Kidney (tissue), 14 donors: ENCODE results near the gene STK36. TPM values are rescaled to one million over a fixed set of nuclear protein-coding genes. Genes with fewer than 3 reads are reported as not detected.

ENCODE experiments used
- DNase-seq, 5 donors: peaks; one replicate each; pipeline ENCODE4 v3.0.0-alpha.2; 2013 to 2020
- FAIRE-seq: peaks from 2 replicates; lab custom pipeline; 2012; peaks lifted over from hg19 to GRCh38; lab: Jason Lieb, UNC
- H3K27ac ChIP-seq, 2 donors: one replicate each; pipeline ENCODE4 v1.7.0; 2013; ENCODE audit warnings: low read depth in 2 of 2, low read length in 2 of 2, inconsistent platforms in 1 of 2
- H3K27me3 ChIP-seq: one replicate; pipeline ENCODE4 v1.7.1; 2013; ENCODE audit warnings: low read length, inconsistent platforms; ENCODE audit not compliant: control insufficient read depth, insufficient read depth
- H3K36me3 ChIP-seq, 3 donors: one replicate each; pipeline versions ENCODE4 v1.7.0 to v1.7.1; 2013; ENCODE audit warnings: low read length in 3 of 3, control low read depth in 1 of 3, inconsistent platforms in 1 of 3; ENCODE audit not compliant: insufficient read depth in 3 of 3, control insufficient read depth in 2 of 3
- H3K4me1 ChIP-seq, 3 donors: one replicate each; pipeline versions ENCODE4 v1.7.0 to v1.7.1; 2013; ENCODE audit warnings: low read length in 3 of 3, inconsistent platforms in 1 of 3, low read depth in 1 of 3; ENCODE audit not compliant: control insufficient read depth in 2 of 3, insufficient read depth in 2 of 3
- H3K4me3 ChIP-seq, 3 donors: one replicate each; pipeline versions ENCODE4 v1.7.0 to v1.8.1; 2013; ENCODE audit warnings: low read length in 3 of 3, control low read depth in 1 of 3, inconsistent platforms in 1 of 3
- H3K9ac ChIP-seq, 3 donors: one replicate each; pipeline versions ENCODE4 v1.7.0 to v1.7.1; 2013; ENCODE audit warnings: low read length in 3 of 3, control low read depth in 1 of 3, inconsistent platforms in 1 of 3
- H3K9me3 ChIP-seq, 3 donors: one replicate each; pipeline versions ENCODE4 v1.7.0 to v1.7.1; 2013; ENCODE audit warnings: low read length in 3 of 3, control low read depth in 1 of 3, inconsistent platforms in 1 of 3; ENCODE audit not compliant: control insufficient read depth in 2 of 3, insufficient read depth in 1 of 3
- intact Hi-C: fragments of 100-400 bp; cut with DNase I; formaldehyde crosslinking; loops from one replicate; pipeline ENCODE4 v1.11.1; 2022
- polyA plus RNA-seq: library from polyadenylated mRNA; stranded (reverse); fragments of 350-450 nt; fragmentation: Illumina TruSeq; extraction: RNeasy Lipid Tissue Mini Kit (QIAGEN cat#74804); gene quantifications from one replicate; pipeline ENCODE4 v1.2.3, GENCODE V29; 2014; ENCODE audit warnings: low read depth, low replicate concordance; ENCODE audit not compliant: insufficient read depth
- total RNA-seq: library from RNA; stranded (reverse); fragmentation: NEBNext Ultra II Directional; extraction: Animal tissue kit (Norgen Biotek cat#: 25700); gene quantifications from one replicate; pipeline ENCODE4 v1.2.1, GENCODE V29; 2021
- TF ChIP-seq, protein P1 (sequence below): IDR thresholded peaks from 3 replicates; pipeline ENCODE4 v1.5.1; 2012; ENCODE audit warnings: mild to moderate bottlenecking, moderate library complexity, borderline replicate concordance; ENCODE audit not compliant: insufficient read depth; ENCODE audit errors: extremely low read depth
- donor health status: control.
- donor health status: control.
- donor health status: control.
- donor health status: control.
- donor health status: control.
- donor health status: DM: yes; HTN: yes; CAD: no.
- donor health status: Normal renal cell carcinoma (clear cell type).

Gene STK36
- total and polyA plus RNA-seq, 2 donors from 2014 or later, result 18.5 to 53.7 TPM

DNA sequence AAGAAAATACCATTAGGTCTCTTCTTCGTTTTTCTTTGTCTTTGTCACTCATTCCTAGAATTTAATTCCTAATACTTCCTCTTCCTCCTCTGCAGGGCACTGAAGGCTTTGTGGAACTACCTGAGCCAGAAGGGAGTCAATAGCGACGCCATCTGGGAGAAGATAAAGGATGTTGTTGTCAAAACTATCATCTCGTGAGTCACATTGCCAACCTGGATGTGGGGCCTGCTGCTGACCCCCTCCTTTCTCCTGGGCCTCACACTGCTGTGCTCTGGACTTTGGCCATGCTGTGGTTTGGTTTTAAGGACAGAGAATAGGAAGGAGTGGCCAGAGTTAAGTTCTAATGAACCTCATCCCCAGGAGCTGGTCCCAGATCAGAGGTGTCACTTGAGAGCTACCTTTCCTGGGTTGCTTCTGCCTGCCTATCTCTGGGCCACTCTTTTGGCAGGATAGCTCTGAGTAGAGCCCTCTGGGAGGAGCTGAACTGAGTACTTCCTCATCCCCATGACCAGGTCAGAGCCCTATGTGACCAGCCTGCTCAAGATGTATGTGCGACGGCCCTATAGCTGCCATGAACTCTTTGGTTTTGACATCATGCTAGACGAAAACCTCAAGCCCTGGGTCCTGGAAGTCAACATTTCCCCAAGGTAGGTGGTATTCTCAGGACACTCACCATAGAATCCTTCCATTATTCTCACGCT is 77.0 kb downstream of the STK36 start:
- Histone ChIP-seq H3K9me3 (no peaks in the 10 kb centered on the region), H3K27ac (no peak overlapping the region), H3K27me3 (no peaks in the 10 kb centered on the region), H3K4me3 (no peak overlapping the region), H3K4me1 (no peaks in the 10 kb centered on the region), H3K36me3 (peaks cover 7 to 51% (median 33%) of the 10 kb centered on the region in 3 donors), H3K9ac (no peak overlapping the region)
- DNase-seq, result no peak
- FAIRE-seq, result no peak
- TF ChIP-seq, protein P1, sequence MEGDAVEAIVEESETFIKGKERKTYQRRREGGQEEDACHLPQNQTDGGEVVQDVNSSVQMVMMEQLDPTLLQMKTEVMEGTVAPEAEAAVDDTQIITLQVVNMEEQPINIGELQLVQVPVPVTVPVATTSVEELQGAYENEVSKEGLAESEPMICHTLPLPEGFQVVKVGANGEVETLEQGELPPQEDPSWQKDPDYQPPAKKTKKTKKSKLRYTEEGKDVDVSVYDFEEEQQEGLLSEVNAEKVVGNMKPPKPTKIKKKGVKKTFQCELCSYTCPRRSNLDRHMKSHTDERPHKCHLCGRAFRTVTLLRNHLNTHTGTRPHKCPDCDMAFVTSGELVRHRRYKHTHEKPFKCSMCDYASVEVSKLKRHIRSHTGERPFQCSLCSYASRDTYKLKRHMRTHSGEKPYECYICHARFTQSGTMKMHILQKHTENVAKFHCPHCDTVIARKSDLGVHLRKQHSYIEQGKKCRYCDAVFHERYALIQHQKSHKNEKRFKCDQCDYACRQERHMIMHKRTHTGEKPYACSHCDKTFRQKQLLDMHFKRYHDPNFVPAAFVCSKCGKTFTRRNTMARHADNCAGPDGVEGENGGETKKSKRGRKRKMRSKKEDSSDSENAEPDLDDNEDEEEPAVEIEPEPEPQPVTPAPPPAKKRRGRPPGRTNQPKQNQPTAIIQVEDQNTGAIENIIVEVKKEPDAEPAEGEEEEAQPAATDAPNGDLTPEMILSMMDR, result no peak
- intact Hi-C loops, result no loop called here

Other genes with a start within 250 kb of the STK36 start
- 13.5 TPM for gene USP37, start 103.7 kb upstream of the STK36 start, total RNA-seq
- gene USP37, start 103.7 kb upstream of the STK36 start, polyA plus RNA-seq, result 1.8 TPM
- 35.8 TPM for gene CNOT9, start 103.2 kb upstream of the STK36 start, total RNA-seq
- 12.6 TPM for gene CNOT9, start 103.2 kb upstream of the STK36 start, polyA plus RNA-seq
- 11.0 TPM for gene PLCD4, start 64.2 kb upstream of the STK36 start, total RNA-seq
- 30.4 TPM for gene PLCD4, start 64.2 kb upstream of the STK36 start, polyA plus RNA-seq
- 33.6 TPM for gene ZNF142, start 12.5 kb upstream of the STK36 start, total RNA-seq
- gene ZNF142, start 12.5 kb upstream of the STK36 start, polyA plus RNA-seq, result 3.7 TPM
- gene BCS1L, start 12.4 kb upstream of the STK36 start, total RNA-seq, result 43.3 TPM
- gene BCS1L, start 12.4 kb upstream of the STK36 start, polyA plus RNA-seq, result 40.7 TPM
- 30.2 TPM for gene RNF25, start 84 bp upstream of the STK36 start, total RNA-seq
- gene RNF25, start 84 bp upstream of the STK36 start, polyA plus RNA-seq, result 27.8 TPM
- 30.7 TPM for gene TTLL4, start 38.7 kb downstream of the STK36 start, total RNA-seq
- gene TTLL4, start 38.7 kb downstream of the STK36 start, polyA plus RNA-seq, result 7.6 TPM
- 18.5 TPM for gene CYP27A1, start 110.1 kb downstream of the STK36 start, total RNA-seq
- 43.3 TPM for gene CYP27A1, start 110.1 kb downstream of the STK36 start, polyA plus RNA-seq
- gene PRKAG3, start 159.7 kb downstream of the STK36 start, total RNA-seq, result not detected
- gene PRKAG3, start 159.7 kb downstream of the STK36 start, polyA plus RNA-seq, result not detected
- gene WNT6, start 187.7 kb downstream of the STK36 start, total RNA-seq, result 0.57 TPM
- 0.75 TPM for gene WNT6, start 187.7 kb downstream of the STK36 start, polyA plus RNA-seq
- gene WNT10A, start 208.8 kb downstream of the STK36 start, total RNA-seq, result 10.2 TPM
- gene WNT10A, start 208.8 kb downstream of the STK36 start, polyA plus RNA-seq, result 1.1 TPM